Neuron (in vitro differentiated cells): Measurements from ENCODE around the gene ABHD16A.

Experiments
- H2AFZ ChIP-seq: one replicate; pipeline ENCODE4 v1.6.1; 2013; ENCODE audit warnings: low read depth, mild to moderate bottlenecking, inconsistent platforms, low read length, moderate library complexity
- H3K27me3 ChIP-seq: one replicate; pipeline ENCODE4 v1.6.1; 2013; ENCODE audit warnings: low read length; ENCODE audit not compliant: insufficient read depth
- H3K36me3 ChIP-seq: one replicate; pipeline ENCODE4 v1.6.1; 2013; ENCODE audit warnings: low read length; ENCODE audit not compliant: insufficient read depth
- H3K4me1 ChIP-seq: one replicate; pipeline ENCODE4 v1.6.1; 2013; ENCODE audit warnings: low read length; ENCODE audit not compliant: insufficient read depth
- H3K4me3 ChIP-seq: 2 replicates; pipeline ENCODE4 v1.5.1; 2013; ENCODE audit warnings: mild to moderate bottlenecking, low read length, moderate library complexity
- H3K9me3 ChIP-seq: one replicate; pipeline ENCODE4 v1.6.1; 2013; ENCODE audit warnings: low read length

ABHD16A gene

GRCh38 chr6:31737315-31737990, 34.3 kb upstream of the ABHD16A start:
- Histone ChIP-seq H3K36me3 (peaks cover 26% of the 10 kb centered on the region), H2AFZ (no peak overlapping the region), H3K4me1 (peaks cover 51% of the 10 kb centered on the region), H3K9me3 (no peaks in the 10 kb centered on the region), H3K4me3 (peak overlapping the region; percentile 85), H3K27me3 (no peaks in the 10 kb centered on the region)

DNA sequence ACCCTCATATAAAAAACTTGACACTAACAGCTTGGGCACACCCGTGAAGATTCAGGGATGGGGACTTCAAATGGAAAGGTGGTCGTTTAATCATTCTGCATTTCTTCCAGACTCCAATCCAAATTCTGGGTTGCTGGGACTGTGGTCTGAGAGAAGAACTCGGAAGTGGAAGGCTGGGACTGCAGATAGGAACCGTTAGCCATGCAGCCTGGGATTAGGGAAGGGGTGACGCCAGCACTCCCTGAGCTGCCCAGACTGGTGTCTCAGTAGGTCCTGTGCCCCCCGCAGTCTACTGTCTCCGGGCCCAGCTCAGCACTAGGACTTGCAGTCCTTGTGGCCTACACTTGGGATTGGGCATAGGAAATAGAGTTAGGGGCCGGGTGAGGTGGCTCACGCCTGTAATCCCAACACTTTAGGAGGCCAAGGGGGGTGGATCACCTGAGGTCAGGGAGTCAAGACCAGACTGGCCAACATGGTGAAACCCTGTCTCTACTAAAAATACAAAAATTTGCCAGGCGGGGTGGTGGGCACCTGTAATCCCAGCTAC, 33.7 kb upstream of the ABHD16A start:
- Histone ChIP-seq H3K4me3 (peak overlapping the region; percentile 85), H3K4me1 (peaks cover 51% of the 10 kb centered on the region), H3K9me3 (no peaks in the 10 kb centered on the region), H3K27me3 (no peaks in the 10 kb centered on the region), H3K36me3 (peaks cover 27% of the 10 kb centered on the region), H2AFZ (peak overlapping the region; percentile 5)

DNA sequence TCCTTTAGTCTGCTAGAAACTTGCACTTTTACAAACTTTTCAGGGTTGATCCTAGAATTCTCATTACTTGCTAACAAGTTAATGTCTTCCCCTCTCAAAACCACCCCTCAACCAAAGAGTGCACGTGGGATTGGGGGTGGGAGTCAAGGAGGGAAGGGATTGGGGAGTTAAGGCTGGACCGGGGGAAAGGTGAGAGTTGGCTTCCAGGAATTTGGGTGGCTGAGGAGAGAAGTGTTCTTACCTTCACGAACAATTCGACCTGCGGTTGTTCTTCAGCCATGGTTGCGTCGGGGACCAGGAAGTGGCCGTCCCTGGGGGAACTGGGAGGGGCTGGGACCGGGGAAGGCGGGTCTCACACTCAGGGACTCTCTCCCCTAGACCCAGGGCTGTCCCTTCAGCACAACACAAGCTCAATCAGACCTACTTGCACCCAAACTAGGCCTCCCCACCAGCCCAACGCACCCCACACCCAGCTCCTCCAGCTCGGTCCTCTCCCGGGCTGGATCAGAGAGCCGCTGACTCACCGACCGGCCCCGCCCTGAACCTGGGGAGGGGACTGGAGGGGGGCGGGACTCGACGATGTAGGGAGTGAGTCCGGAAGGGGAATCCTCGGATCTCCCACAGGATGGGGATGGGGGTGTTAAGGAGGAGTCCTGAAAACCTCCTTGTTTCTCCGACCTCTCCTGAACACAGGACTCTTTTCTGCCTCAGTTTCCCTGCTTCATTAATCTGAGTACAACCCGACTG, 33.1 kb upstream of the ABHD16A start, which contains the start of gene CLIC1:
CLIC1 (minus strand) TSS at position 510 of the 747 bp plus-strand sequence; CDS start at position 280, 230 bp downstream.
- Histone ChIP-seq H3K27me3 (no peaks in the 10 kb centered on the region), H3K4me3 (peak within 1 kb of the TSS; percentile 85), H3K4me1 (peaks cover 51% of the 10 kb centered on the region)

GRCh38 chr6:31734821-31735406, 31.8 kb upstream of the ABHD16A start:
- Histone ChIP-seq H3K27me3 (no peaks in the 10 kb centered on the region), H3K36me3 (peaks cover 29% of the 10 kb centered on the region), H3K9me3 (no peaks in the 10 kb centered on the region), H3K4me1 (peaks cover 54% of the 10 kb centered on the region), H2AFZ (no peak overlapping the region), H3K4me3 (peak overlapping the region; percentile 85)

More for the DNA sequence above, 33.1 kb upstream of the ABHD16A start, which contains the start of gene CLIC1:
- Histone ChIP-seq H2AFZ (peak within 1 kb of the TSS; percentile 5), H3K9me3 (no peaks in the 10 kb centered on the region), H3K36me3 (peaks cover 26% of the 10 kb centered on the region)

- Histone ChIP-seq H3K27me3 (no peaks in the 10 kb centered on the region), H3K4me3 (peak overlapping the region; percentile 85), H3K9me3 (no peaks in the 10 kb centered on the region), H2AFZ (no peak overlapping the region), H3K4me1 (peaks cover 51% of the 10 kb centered on the region), H3K36me3 (peaks cover 29% of the 10 kb centered on the region)
Measured at GRCh38 chr6:31734247-31734820, 31.2 kb upstream of the ABHD16A start.

GRCh38 chr6:31733734-31734133, 30.6 kb upstream of the ABHD16A start:
- Histone ChIP-seq H3K9me3 (no peaks in the 10 kb centered on the region), H3K4me3 (no peak overlapping the region), H2AFZ (no peak overlapping the region), H3K27me3 (no peaks in the 10 kb centered on the region), H3K4me1 (peaks cover 51% of the 10 kb centered on the region), H3K36me3 (peaks cover 29% of the 10 kb centered on the region)

- H2AFZ ChIP-seq: no peak overlapping the region
- H3K4me3 ChIP-seq: no peak overlapping the region
- H3K9me3 ChIP-seq: no peaks in the 10 kb centered on the region
- H3K4me1 ChIP-seq: peaks cover 38% of the 10 kb centered on the region
- H3K27me3 ChIP-seq: no peaks in the 10 kb centered on the region
- peaks cover 44% of the 10 kb centered on the region for H3K36me3 ChIP-seq
Measured at GRCh38 chr6:31732029-31732428, 28.9 kb upstream of the ABHD16A start.

DNA sequence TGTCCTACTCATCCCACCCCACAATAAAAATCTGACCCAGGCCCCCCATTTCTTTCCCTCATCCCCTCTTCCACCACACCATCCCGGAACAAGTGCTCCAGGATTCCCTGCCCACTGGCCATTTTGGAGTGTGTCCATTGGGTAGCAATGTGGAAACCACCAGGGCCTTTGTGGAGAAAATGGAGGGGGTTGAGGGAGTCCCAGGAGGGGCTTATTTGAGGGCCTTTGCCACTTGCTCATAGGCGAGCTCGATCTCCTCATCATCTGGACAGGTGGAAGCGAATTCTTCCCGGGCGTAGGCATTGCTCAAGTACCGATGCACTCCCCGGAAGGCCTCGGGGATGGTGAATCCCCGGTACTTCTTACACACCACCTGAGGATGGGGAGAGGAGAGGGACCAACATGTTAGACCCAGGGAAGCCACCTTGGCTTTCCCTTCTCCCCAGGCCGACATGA, 27.5 kb upstream of the ABHD16A start:
- no peaks in the 10 kb centered on the region for H3K27me3 ChIP-seq
- H3K4me1 ChIP-seq: peaks cover 30% of the 10 kb centered on the region
- no peaks in the 10 kb centered on the region for H3K9me3 ChIP-seq
- peak overlapping the region; percentile 87 for H3K4me3 ChIP-seq
- H2AFZ ChIP-seq: no peak overlapping the region
- peaks cover 57% of the 10 kb centered on the region for H3K36me3 ChIP-seq

GRCh38 chr6:31729979-31730630, 27.0 kb upstream of the ABHD16A start:
- Histone ChIP-seq H3K4me3 (peak overlapping the region; percentile 87), H3K4me1 (peaks cover 27% of the 10 kb centered on the region), H3K9me3 (no peaks in the 10 kb centered on the region), H3K36me3 (peaks cover 59% of the 10 kb centered on the region), H3K27me3 (no peaks in the 10 kb centered on the region), H2AFZ (no peak overlapping the region)

GRCh38 chr6:31729515-31729978, 26.4 kb upstream of the ABHD16A start:
- no peaks in the 10 kb centered on the region for H3K9me3 ChIP-seq
- peak overlapping the region; percentile 87 for H3K4me3 ChIP-seq
- peaks cover 22% of the 10 kb centered on the region for H3K4me1 ChIP-seq
- H2AFZ ChIP-seq: no peak overlapping the region
- H3K36me3 ChIP-seq: peaks cover 60% of the 10 kb centered on the region
- H3K27me3 ChIP-seq: no peaks in the 10 kb centered on the region

- H3K9me3 ChIP-seq: no peaks in the 10 kb centered on the region
- H3K27me3 ChIP-seq: no peaks in the 10 kb centered on the region
- peak within 1 kb of the TSS; percentile 87 for H3K4me3 ChIP-seq
- peaks cover 58% of the 10 kb centered on the region for H3K36me3 ChIP-seq
- peaks cover 16% of the 10 kb centered on the region for H3K4me1 ChIP-seq
- no peak within 1 kb of the TSS for H2AFZ ChIP-seq
Measured at GRCh38 chr6:31728767-31729514, 25.8 kb upstream of the ABHD16A start, which contains the start of gene DDAH2. TSS of gene DDAH2 (minus strand) at chr6:31729299. CDS start at chr6:31729161, 138 bp downstream.
